NCI-H2081 (cell line): ENCODE data around the gene TSPAN5.
"Not testable (repeated sequence)": the region's sequence is repeated elsewhere in the genome, so short reads cannot be mapped to it uniquely, and the experiment has no call there.

ENCODE experiments used
- DNase-seq, 2 experiments: peaks; one replicate each; lab custom pipeline; 2025; lab: John Stamatoyannopoulos, UW

Gene TSPAN5

GRCh38 chr4:98658287-98659105 is at the start of gene TSPAN5:
Gene TSPAN5 (minus strand): TSS chr4:98658611.
- DNase-seq: peak; percentile 64 to 79

- DNase-seq: no peak
Measured at GRCh38 chr4:98706935-98707334, 48.5 kb upstream of the TSPAN5 start.

GRCh38 chr4:98706200-98706813 is 47.9 kb upstream of the TSPAN5 start:
- no peak for DNase-seq

- not testable (repeated sequence) for DNase-seq
Measured at GRCh38 chr4:98705586-98705985, 47.2 kb upstream of the TSPAN5 start.

- DNase-seq: no peak
Measured at GRCh38 chr4:98700656-98701055, 42.2 kb upstream of the TSPAN5 start.

- DNase-seq: no peak
Measured at GRCh38 chr4:98694076-98694475, 35.7 kb upstream of the TSPAN5 start.

GRCh38 chr4:98692411-98692810 is 34.0 kb upstream of the TSPAN5 start:
- no peak for DNase-seq

GRCh38 chr4:98691588-98691987 is 33.2 kb upstream of the TSPAN5 start:
- DNase-seq: no peak

- no peak for DNase-seq
Measured at GRCh38 chr4:98689507-98690174, 31.2 kb upstream of the TSPAN5 start.

GRCh38 chr4:98688411-98689290 is 30.2 kb upstream of the TSPAN5 start:
- DNase-seq: no peak

GRCh38 chr4:98687876-98688275 is 29.5 kb upstream of the TSPAN5 start:
- no peak for DNase-seq

GRCh38 chr4:98686847-98687246 is 28.4 kb upstream of the TSPAN5 start:
- DNase-seq: no peak

GRCh38 chr4:98686043-98686707 is 27.8 kb upstream of the TSPAN5 start:
- no peak for DNase-seq

GRCh38 chr4:98685225-98686042 is 27.0 kb upstream of the TSPAN5 start:
- no peak for DNase-seq

- no peak for DNase-seq
Measured at GRCh38 chr4:98682719-98683118, 24.3 kb upstream of the TSPAN5 start.

- DNase-seq: no peak
Measured at GRCh38 chr4:98680806-98681205, 22.4 kb upstream of the TSPAN5 start.

GRCh38 chr4:98679738-98680137 is 21.3 kb upstream of the TSPAN5 start:
- DNase-seq: no peak

- no peak for DNase-seq
Measured at GRCh38 chr4:98677799-98678198, 19.4 kb upstream of the TSPAN5 start.

GRCh38 chr4:98674404-98675173 is 16.2 kb upstream of the TSPAN5 start:
- no peak for DNase-seq

GRCh38 chr4:98673978-98674377 is 15.6 kb upstream of the TSPAN5 start:
- DNase-seq: no peak
